Measurements from ENCODE around the gene TRANK1. TPM values are rescaled to one million over a fixed set of nuclear protein-coding genes. Genes with fewer than 3 reads are reported as not detected.
"Not testable (repeated sequence)": the region's sequence is repeated elsewhere in the genome, so short reads cannot be mapped to it uniquely, and the experiment has no call there.

Gene TRANK1
- total RNA-seq, 1 donor from 2014 or later, result 9.0 TPM

DNA sequence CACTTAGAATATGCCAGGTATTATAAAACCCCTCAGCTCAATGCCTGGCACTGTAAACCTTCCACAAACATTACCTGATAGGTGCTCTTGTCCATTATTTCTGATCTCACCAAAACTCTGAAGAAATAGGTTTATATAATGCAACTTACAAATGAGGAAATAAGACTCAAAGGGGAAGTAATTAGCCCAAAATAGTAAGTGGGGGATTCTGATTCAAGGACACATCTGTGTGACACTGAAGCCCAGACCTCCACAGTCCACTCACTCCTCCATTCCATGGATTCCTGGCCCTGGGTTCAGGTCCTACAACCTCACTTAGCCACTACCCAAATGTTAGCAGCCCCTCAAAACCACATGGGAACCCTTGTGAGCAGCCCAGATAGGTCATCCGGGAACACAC lies 49.9 kb downstream of the TRANK1 start:
- DNase-seq (ENCODE audit: low spot score in 2 of 2), result no peak
- no peak for FAIRE-seq

- FAIRE-seq, result no peak
- DNase-seq (ENCODE audit: low spot score in 2 of 2), result no peak
Observed at GRCh38 chr3:36893826-36894225, 51.0 kb downstream of the TRANK1 start.

GRCh38 chr3:36893137-36893557 lies 51.7 kb downstream of the TRANK1 start:
- FAIRE-seq (no peak), DNase-seq (ENCODE audit: low spot score in 2 of 2) (peak in 1 of 2 donors; percentile 39)

DNA sequence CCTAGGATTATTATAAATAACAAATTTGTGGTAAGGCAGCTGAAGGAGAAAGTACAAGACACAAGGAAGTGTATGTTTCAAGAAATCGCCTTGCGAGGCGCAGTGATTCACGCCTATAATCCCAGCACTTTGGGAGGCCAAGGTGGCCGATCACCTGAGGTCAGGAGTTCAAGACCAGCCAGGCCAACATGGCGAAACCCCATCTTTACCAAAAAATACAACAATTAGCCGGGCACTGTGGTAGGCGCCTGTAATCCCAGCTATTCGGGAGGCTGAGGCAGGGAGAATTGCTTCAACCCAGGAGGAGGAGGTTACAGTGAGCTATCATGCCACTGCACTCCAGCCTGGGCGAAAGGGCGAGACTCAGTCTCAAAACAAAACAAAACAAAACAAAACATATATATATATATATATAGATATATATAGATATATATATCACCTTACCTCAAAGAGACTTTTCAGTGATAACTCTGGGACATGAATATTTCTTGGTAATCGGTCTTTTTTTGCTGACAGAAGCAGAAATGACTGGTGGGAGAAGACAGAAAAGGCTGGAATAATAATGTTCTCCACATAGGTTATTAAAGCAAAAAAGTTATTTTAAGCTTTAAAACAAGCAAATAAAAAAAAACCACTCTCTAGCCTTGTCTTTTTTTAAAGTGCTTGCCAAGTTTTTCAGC lies 52.3 kb downstream of the TRANK1 start:
- FAIRE-seq (no peak), DNase-seq (ENCODE audit: low spot score in 2 of 2) (no peak)

- no peak for DNase-seq (ENCODE audit: low spot score in 2 of 2)
- no peak for FAIRE-seq
Observed at GRCh38 chr3:36891701-36892160, 53.1 kb downstream of the TRANK1 start.

GRCh38 chr3:36891097-36891496 lies 53.8 kb downstream of the TRANK1 start:
- not testable (repeated sequence) for FAIRE-seq; DNase-seq (ENCODE audit: low spot score in 2 of 2)

DNA sequence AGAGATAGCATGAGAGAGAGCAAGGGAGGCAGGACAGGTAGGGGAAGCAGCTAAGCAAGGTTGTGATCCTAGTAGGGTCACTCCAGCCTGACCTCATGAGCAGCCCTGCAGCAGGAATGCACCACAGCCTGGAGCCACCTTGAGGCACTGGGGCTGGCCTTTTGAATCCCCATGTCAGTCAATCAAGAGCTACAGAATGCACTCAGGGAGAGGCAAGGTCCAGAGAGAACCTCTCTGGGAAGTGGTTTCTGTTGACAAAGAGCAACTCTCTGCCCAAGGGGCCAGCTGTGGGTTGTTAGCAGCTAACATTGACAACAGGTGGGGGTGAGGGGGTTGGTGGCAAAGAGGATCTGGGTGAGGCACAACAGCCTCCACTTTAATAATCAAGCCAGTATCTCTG lies 54.6 kb downstream of the TRANK1 start:
- no peak for FAIRE-seq
- no peak for DNase-seq (ENCODE audit: low spot score in 2 of 2)

GRCh38 chr3:36881735-36882134 lies 63.1 kb downstream of the TRANK1 start:
- FAIRE-seq, result no peak
- DNase-seq (ENCODE audit: low spot score in 2 of 2), result no peak

DNA sequence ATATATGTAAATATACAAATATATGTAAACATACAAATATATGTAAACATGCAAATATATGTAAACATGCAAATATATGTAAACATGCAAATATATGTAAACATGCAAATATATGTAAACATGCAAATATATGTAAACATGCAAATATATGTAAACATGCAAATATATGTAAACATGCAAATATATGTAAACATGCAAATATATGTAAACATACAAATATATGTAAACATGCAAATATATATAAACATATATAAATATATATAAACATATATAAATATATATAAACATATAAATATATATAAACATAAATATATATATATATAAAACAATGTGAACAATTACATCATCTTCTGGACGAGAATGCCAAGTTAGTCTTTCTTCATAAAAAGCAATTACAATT lies 65.0 kb downstream of the TRANK1 start:
- DNase-seq (ENCODE audit: low spot score in 2 of 2); FAIRE-seq: not testable (repeated sequence)

GRCh38 chr3:36877930-36878685 lies 66.7 kb downstream of the TRANK1 start:
- FAIRE-seq (no peak), DNase-seq (ENCODE audit: low spot score in 2 of 2) (no peak)

DNA sequence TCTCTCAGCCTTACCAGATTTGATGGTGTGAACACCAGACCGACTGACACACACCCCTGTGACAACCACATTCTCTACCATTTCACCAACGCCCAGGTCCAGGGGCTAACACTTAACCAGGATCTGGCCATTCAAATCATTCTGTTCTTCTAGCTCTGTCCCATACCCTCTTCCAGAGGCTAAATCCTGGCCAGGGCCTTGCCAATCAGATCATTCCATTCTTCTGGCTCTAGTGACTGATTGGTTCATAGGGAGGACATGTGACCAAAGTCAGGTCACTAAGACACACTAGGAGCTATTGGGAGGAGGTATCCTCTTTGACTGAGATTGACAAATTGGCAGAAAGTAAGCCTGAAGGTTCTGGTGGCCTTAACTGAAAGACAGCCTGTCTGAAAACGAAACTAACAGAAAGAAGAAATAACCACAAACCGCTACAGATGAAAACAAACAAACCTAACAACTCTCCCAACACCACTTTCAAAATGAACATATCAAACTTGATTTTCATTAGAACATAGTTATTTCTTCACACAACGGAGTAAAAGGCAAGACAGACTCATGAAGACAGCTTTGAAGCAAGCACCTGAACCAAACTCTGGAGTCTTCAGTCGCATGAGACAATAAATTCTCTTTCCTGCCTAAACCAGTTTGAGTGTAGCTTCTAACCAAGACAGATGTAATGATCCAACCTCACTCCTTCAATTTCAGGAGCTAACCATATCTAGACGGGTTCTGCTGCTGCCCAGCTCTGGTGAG lies 68.5 kb downstream of the TRANK1 start:
- FAIRE-seq, result no peak
- no peak for DNase-seq (ENCODE audit: low spot score in 2 of 2)

DNA sequence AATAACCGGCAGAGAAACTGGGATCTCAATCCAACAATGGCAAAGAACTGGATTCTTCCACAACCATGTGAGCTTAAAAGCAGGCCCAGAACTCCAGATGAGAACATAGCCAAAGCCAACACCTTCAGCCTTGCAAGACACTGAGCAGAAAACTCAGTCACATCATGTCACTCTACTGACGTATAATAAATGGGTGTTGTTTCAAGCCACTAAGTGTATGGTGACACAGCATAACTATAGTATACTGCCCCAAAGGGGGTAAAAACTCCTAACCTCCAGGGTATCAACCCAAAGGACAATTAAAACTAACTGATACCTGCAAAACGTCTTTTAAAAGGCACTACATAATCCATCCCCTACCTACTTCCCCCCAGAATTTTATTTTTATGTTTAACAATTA lies 69.5 kb downstream of the TRANK1 start:
- FAIRE-seq (no peak), DNase-seq (ENCODE audit: low spot score in 2 of 2) (no peak)

GRCh38 chr3:36874424-36874823 lies 70.4 kb downstream of the TRANK1 start:
- no peak for DNase-seq (ENCODE audit: low spot score in 2 of 2)
- FAIRE-seq, result no peak

DNA sequence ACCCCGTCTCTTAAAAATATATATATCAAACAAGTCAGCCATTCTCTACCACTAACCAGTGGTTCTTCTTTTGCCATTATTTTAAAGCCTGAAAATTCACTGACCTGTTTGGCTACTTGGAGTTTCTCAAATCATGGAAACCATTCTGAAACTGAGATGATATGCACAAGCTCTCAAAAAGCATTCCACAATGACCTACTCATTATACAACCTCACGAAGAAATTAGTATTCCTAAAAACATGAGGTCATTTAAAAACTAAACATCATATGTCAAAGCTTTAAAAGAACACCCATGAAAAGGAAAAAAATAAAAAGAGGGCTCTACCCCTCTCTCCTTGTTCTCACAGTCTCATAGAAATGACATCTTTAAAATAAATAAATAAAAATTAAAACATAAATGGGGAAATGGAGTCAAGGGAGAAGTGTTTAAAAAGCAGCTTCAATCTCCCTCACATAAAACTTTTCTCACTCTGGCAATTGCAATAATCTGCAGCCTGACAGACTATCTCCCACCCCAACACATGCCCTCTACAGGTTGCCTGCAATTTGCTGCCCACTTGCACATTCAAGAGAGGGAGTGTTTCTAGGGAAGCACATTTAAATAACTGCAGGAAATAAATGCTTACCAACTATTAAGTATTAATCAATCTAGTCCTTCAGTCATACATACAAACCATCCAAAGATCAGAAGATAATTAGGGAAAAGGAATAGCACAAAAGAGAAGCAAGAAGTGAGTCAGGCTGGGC lies 73.3 kb downstream of the TRANK1 start:
- DNase-seq (ENCODE audit: low spot score in 2 of 2) (no peak), FAIRE-seq (no peak)

DNA sequence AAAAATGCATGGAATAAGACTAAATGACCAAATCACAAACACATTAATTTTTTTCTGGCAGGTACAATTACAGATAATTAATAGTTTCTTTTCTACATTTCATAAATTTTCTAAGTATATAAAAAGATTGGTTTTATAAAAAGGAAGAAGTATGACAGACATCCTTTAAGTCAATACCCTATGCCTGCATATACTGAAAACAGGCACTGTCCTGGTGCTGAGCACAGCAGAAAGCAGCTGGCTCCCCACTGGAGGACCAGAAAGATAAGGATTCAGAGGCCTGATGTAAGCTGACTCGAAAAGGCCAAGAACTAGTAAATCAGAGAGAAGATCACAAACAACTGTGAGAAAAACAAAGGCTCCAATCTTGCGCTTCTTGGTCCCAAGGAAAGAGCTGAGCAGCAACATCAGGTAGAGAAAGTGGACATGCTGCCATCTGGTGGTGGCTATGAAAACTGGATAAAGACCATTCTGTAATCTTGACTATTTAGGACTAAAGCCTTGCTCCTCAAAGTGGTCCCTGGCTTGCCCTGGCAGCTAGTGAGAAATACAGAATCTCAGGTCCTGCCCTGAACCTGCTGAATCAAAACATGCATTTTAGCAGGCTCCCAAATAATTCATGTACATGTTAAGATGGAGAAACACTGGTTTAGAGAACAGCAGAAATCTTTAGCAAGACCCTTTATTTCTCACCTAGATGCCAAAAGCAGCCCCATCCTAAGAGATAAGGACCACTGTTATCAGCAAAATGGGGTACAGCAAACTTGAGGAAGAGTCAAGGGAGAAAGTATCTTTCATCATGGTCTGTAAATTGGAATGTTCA lies 76.0 kb downstream of the TRANK1 start:
- no peak for FAIRE-seq
- peak; percentile 7 to 37 for DNase-seq (ENCODE audit: low spot score in 2 of 2)

- FAIRE-seq (no peak), DNase-seq (ENCODE audit: low spot score in 2 of 2) (no peak)
Observed at GRCh38 chr3:36867810-36868209, 77.0 kb downstream of the TRANK1 start.

DNA sequence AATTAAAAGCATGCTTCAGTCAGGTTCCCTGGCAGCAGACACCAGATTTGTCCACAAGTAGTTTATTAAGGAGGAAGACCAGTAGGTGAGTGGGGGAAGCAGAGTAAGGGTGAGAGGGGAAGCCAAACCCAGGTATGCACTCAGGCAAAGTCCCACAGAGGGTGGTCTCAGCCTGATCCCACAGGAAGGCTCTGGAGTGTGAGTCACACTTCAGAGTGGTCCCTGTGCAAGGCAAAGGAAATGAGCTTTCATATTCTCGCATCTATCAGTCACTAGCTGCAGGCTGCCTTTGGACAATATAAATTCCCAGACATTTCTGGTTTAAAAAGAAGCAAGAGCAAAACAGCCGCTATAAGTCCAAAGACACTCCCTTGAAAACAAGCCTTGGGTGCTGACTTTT lies 78.5 kb downstream of the TRANK1 start:
- FAIRE-seq, result no peak
- no peak for DNase-seq (ENCODE audit: low spot score in 2 of 2)

DNA sequence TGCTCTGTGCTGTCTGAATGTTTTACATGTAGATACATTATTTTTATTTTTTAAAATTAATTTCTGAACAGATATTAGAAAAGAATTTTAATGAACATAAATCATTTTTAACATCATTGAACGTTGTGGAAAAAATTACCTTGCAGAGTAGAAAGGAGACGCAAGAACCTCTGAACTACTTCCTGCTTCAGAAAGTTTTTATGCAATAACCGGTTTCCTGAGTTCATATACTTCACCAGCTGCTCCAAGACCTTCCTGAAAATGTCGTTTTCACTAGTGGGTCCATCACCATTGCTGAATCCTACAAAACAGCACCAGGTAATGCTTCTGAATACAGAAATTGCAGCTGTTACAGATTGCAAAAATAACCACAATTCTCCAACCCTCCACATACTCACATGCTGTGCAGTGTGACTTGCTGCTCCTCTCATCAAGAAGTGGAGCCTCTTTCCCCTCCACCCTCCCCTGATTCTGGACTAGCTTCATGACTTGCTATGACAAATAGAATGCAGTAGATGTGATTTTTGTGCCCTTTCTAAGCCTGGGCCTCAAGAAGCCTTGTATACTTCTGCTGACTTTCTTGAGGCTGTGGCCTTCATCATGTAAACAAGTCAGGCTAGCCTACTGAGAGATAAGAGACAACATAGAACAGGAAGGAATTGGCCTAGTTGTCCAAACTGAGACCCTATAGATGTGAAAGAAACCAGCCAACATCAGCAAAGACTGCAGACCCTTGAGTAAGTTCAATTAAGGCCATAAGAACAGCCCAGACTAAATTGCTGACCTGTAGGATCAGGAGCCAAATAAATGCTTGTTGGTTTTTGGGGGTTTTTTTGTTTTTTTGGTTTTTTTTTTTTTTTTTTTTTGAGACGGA lies 80.4 kb downstream of the TRANK1 start:
- FAIRE-seq, result no peak
- no peak for DNase-seq (ENCODE audit: low spot score in 2 of 2)

All from frontal cortex (tissue), 4 donors.